IPS-18c (cell line): ENCODE measurements around the gene CAMSAP3.
"Not testable (repeated sequence)": the region's sequence is repeated elsewhere in the genome, so short reads cannot be mapped to it uniquely, and the experiment has no call there.

Experiments
- H3K4me3 ChIP-seq: 2 replicates; pipeline ENCODE4 v1.7.0; 2013; ENCODE audit warnings: low read depth, mild to moderate bottlenecking, low read length, moderate library complexity; ENCODE audit not compliant: insufficient read depth
- H3K9me3 ChIP-seq: one replicate; pipeline ENCODE4 v1.6.1; 2013; ENCODE audit warnings: mild to moderate bottlenecking, low read length, moderate library complexity; ENCODE audit not compliant: control insufficient read depth, insufficient read depth

CAMSAP3 gene

DNA sequence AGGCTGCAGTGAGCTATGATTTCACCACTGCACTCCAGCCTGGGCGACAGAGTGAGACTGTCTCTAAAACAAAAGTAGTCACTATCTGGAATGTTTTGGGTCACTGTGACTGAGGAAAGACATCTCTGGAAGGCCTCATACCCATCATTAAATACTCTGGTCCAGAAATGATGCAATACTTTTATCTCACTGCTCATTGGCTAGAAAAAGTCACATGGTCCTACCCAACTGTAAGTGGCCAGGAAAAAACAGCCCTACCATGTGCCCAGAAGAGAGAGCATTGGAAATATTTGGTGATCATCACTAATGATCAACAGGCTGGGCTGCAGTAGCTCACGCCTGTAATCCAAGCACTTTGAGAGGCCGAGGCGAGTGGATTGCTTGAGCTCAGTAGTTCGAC is 30.3 kb upstream of the CAMSAP3 start:
- Histone ChIP-seq H3K4me3 (no peak overlapping the region), H3K9me3 (no peaks in the 10 kb centered on the region)

- H3K4me3 ChIP-seq, result no peak overlapping the region
- H3K9me3 ChIP-seq, result no peaks in the 10 kb centered on the region
Observed at GRCh38 chr19:7570761-7571160, 24.9 kb upstream of the CAMSAP3 start.

DNA sequence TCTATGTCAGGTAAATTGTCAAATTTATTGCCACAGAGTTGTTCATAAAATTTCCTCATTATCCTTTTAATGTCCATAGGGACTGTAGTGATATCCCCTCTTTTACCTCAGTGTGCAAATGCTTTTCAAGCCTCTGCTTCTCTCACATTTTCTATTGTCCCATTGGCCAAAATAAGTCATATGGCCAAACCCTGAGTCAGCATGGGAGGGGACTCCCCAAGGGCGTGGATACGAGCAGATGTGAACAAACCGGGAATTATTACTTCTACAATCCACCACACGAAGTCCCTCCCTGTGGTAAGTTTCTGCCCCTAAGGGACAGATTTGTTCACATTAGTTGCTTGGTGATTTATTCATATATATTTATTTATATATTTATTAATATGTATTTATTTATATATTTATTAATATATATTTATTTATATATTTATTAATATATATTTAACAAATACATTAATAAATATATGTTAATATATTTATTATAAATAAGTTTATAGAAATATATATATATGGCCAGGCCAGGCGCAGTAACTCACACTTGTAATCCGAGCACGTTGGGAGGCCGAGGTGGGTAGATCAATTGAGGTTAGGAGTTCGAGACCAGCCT is 20.1 kb upstream of the CAMSAP3 start:
- no peak overlapping the region for H3K4me3 ChIP-seq

DNA sequence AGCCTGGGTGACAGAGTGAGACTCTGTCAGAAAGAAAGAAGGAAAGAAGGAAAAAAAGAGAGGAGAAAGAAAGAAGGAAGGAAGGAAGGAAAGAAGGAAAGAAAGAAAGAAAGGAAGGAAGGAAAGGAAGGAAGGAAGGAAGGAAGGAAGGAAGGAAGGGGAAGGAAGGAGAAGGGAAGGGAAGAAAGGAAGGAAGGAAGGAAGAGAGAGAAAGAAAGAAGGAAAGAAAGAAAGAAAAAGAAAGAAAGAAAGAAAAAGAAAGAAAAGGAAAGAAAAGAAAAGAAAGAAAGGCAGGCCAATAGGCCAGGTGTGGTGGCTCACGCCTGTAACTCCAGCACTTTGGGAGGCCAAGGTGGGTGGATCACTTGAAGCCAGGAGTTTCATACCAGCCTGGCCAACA is 18.2 kb upstream of the CAMSAP3 start:
- not testable (repeated sequence) for H3K4me3 ChIP-seq

More for the DNA sequence above, 20.1 kb upstream of the CAMSAP3 start:
- H3K9me3 ChIP-seq, result no peaks in the 10 kb centered on the region

GRCh38 chr19:7578127-7578526 is 17.5 kb upstream of the CAMSAP3 start:
- Histone ChIP-seq H3K4me3 (no peak overlapping the region), H3K9me3 (no peaks in the 10 kb centered on the region)

More for the DNA sequence above, 18.2 kb upstream of the CAMSAP3 start:
- H3K9me3 ChIP-seq, result not testable (repeated sequence)

- H3K9me3 ChIP-seq, result no peaks in the 10 kb centered on the region
- H3K4me3 ChIP-seq, result no peak overlapping the region
Observed at GRCh38 chr19:7579182-7579581, 16.5 kb upstream of the CAMSAP3 start.

GRCh38 chr19:7582446-7582845 is 13.2 kb upstream of the CAMSAP3 start:
- Histone ChIP-seq H3K9me3 (no peaks in the 10 kb centered on the region), H3K4me3 (no peak overlapping the region)

DNA sequence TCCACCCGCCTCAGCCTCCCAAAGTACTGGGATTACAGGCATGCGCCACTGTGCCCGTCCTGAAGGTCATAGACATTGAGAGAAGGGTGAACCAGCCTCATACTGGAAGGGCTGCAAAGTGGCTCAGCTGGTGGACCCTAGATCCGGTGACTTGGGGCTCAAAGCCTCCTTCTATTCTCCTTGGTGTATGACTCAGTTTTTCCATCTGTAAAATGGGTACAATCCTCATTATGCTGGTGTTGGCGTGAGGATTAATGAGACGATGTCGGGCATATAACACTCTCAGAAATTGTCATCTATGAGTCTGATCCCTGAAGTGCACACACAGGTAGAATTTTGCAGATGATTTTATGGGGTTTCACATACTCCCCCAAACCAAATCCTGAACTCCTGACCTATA is 5.8 kb upstream of the CAMSAP3 start:
- Histone ChIP-seq H3K9me3 (peaks cover 4% of the 10 kb centered on the region), H3K4me3 (no peak overlapping the region)

GRCh38 chr19:7590256-7590655 is 5.4 kb upstream of the CAMSAP3 start:
- Histone ChIP-seq H3K4me3 (no peak overlapping the region), H3K9me3 (peaks cover 4% of the 10 kb centered on the region)

- H3K4me3 ChIP-seq, result peak overlapping the region; percentile 65
Observed at GRCh38 chr19:7596211-7596937, 711 bp downstream of the CAMSAP3 start.

GRCh38 chr19:7597689-7598088 is 2.0 kb downstream of the CAMSAP3 start:
- H3K4me3 ChIP-seq, result 0 out of 2 replicates have a peak overlapping the region, but pooled peaks have one; percentile 9
- no peaks in the 10 kb centered on the region for H3K9me3 ChIP-seq

More at GRCh38 chr19:7596211-7596937, 711 bp downstream of the CAMSAP3 start:
- H3K9me3 ChIP-seq, result no peaks in the 10 kb centered on the region

GRCh38 chr19:7598180-7598579 is 2.5 kb downstream of the CAMSAP3 start:
- Histone ChIP-seq H3K4me3 (no peak overlapping the region), H3K9me3 (no peaks in the 10 kb centered on the region)

DNA sequence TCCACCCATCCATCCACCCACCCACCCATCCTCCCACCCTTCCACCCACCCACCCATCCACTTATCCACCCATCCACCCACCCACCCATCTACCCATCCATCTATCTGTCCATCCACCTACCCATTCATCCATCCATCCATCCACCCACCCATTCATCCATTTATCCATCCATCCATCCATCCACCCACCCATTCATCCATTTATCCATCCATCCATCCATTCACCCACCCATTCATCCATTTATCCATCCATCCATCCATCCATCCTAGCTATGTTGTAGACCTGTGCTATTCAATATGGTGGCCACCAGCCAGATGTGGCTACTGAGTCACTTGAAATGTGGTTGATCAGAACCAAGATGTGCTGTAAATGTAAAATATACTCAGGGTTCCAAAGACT is 5.1 kb downstream of the CAMSAP3 start:
- Histone ChIP-seq H3K9me3 (no peaks in the 10 kb centered on the region), H3K4me3 (no peak overlapping the region)

DNA sequence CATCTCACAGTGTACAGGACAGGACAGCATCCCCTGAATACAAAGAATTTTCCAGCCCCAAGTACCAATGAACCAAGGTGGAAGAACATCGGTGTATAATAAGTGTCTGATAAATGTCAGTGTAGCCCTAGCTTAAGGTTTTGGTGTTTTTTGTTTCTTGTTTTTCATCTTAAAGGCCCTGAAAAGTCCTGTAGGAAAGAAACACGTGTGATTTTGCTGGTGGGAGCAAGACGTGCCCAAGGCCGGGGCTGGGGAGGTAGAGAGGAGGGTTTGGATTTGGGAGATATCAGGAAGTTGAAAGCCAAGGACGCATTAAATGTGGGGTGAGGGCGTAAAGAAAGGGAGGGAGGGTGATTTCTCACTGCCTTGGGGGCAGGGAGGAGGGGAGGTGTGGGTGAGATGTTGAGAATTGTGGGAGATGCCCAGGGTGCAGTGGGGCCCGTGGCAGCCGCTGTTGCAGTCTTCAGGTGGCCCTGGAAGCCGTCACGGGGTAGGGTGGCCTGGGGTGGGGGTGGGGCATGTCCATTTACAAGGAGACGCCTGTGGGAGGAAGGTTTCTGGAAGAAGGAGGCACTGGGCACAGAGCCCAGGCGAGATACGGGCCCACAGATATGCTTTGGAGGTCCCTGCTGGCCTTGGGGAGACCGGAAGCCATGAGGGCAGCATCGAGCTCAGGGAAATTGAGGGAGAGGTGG is 6.7 kb downstream of the CAMSAP3 start:
- no peak overlapping the region for H3K4me3 ChIP-seq

GRCh38 chr19:7602935-7603497 is 7.4 kb downstream of the CAMSAP3 start:
- Histone ChIP-seq H3K4me3 (no peak overlapping the region), H3K9me3 (no peaks in the 10 kb centered on the region)

More for the DNA sequence above, 6.7 kb downstream of the CAMSAP3 start:
- no peaks in the 10 kb centered on the region for H3K9me3 ChIP-seq

GRCh38 chr19:7603919-7604318 is 8.3 kb downstream of the CAMSAP3 start:
- H3K9me3 ChIP-seq, result no peaks in the 10 kb centered on the region
- H3K4me3 ChIP-seq, result no peak overlapping the region

GRCh38 chr19:7605490-7606222 is 10.0 kb downstream of the CAMSAP3 start:
- Histone ChIP-seq H3K9me3 (no peaks in the 10 kb centered on the region), H3K4me3 (no peak overlapping the region)
